Stimulated activated effector memory CD8-positive, alpha-beta T cell treated with anti-CD3 and anti-CD28 coated beads, Interleukin-12 subunit alpha, Interleukin-12 subunit beta, amount 100 ng/mL, for 72 hours (primary cell): ENCODE data around the gene ECSCR.
"Not testable (repeated sequence)": the region's sequence is repeated elsewhere in the genome, so short reads cannot be mapped to it uniquely, and the experiment has no call there.

Experiments used
- ATAC-seq: fragments of 150-1000 bp; cut with Tn5 transposase; 2 replicates; pipeline ENCODE4 v1.10.0; 2021
- DNase-seq, 2 donors: peaks; one replicate each; pipeline ENCODE4 v3.0.0; 2021 to 2022; ENCODE audit warnings: low spot score in 2 of 2
- H3K27ac Mint-ChIP-seq: one replicate; pipeline ENCODE4 v1.8.0; 2022; ENCODE audit warnings: mild to moderate bottlenecking, mixed read lengths
- H3K36me3 Mint-ChIP-seq: one replicate; pipeline ENCODE4 v1.8.0; 2022; ENCODE audit warnings: mild to moderate bottlenecking, mixed read lengths
- H3K4me1 Mint-ChIP-seq: one replicate; pipeline ENCODE4 v1.8.0; 2022; ENCODE audit warnings: mixed read lengths
- H3K4me3 Mint-ChIP-seq: one replicate; pipeline ENCODE4 v1.8.0; 2022; ENCODE audit warnings: mild to moderate bottlenecking, mixed read lengths
- H3K9me3 Mint-ChIP-seq: one replicate; pipeline ENCODE4 v1.8.0; 2022; ENCODE audit warnings: mixed read lengths

The ECSCR gene

DNA sequence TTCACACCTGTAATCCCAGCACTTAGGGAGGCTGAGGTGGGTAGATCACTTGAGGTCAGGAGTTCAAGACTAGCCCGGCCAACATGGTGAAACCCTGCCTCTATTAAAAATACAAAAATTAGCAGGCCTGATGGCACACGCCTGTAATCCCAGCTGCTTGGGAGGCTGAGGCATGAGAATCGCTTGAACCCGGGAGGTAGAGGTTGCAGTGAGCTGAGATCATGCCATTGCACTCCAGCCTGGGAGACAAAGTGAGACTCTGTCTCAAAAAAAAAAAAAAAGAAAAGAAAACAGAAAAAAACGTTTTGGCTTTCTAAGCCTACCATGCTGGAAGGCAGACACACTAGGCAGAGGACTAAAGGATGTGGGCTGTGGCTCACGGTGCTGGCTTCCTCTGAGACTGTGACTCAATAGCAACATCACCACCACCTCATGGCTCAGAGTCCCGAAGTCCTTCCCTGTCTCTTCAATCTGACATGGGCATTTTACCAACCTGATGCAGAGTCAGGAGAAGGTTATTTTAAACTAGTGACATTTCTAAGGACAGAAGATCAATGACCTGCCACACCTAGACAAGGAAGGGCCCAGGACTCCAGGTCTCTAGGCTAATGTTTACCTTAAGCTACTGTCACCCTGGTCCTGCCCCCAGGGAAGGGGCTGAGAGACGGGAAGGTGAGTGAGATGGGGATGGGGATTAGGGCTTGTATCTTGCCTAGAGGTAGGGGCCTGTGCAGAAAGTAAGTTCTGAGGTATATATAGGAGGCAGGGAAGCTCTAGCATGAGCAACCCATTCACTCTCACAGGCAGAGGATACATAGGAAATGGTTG lies 3.7 kb downstream of the ECSCR start:
- peak; percentile 95 for ATAC-seq
- Mint-ChIP-seq H3K36me3 (peaks cover 15% of the 10 kb centered on the region), H3K4me3 (peak overlapping the region; percentile 74), H3K4me1 (peaks cover 77% of the 10 kb centered on the region), H3K9me3 (no peaks in the 10 kb centered on the region), H3K27ac (peak overlapping the region; percentile 96)
- peak in 1 of 2 donors; percentile 80 for DNase-seq

DNA sequence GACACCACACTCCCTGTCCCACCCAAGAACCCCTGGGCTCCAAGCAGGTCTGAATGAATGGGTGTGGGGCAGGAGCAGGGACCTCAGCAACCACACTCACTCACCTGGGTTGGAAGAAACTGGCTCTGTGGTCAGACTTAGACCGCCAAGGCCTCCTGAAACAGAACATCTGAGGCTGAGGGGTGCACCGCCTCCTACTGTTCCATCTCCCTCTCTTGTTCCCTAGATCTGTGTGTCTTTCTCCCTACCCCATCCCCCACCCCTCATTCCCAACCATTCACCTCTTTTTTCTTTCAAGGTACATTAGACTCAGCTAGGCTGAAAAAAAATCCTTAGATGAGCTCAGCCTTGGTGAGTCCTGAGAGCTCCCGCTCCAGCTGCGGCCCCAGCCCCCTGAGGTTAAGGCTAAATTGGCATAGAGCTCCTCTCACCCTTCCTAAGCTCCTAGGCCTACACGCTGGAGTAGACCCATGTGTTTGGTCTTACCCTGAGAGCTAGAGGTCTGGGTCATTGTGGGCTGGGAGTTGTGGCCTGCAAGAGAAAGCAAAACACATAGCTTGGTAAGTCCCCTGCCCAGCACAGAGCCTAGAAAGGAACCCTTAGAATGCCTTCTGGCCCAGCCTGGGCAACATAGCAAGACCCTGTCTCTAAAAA lies 4.8 kb downstream of the ECSCR start:
- Mint-ChIP-seq H3K4me3 (peak overlapping the region; percentile 74), H3K9me3 (no peaks in the 10 kb centered on the region), H3K27ac (peak overlapping the region; percentile 96), H3K36me3 (peaks cover 18% of the 10 kb centered on the region), H3K4me1 (peaks cover 83% of the 10 kb centered on the region)
- ATAC-seq (peak; percentile 26), DNase-seq (no peak)

- no peaks in the 10 kb centered on the region for H3K9me3 Mint-ChIP-seq
- DNase-seq (no peak), ATAC-seq (no peak)
- peaks cover 18% of the 10 kb centered on the region for H3K36me3 Mint-ChIP-seq
- H3K27ac Mint-ChIP-seq: peak overlapping the region; percentile 96
- H3K4me1 Mint-ChIP-seq: peaks cover 83% of the 10 kb centered on the region
- H3K4me3 Mint-ChIP-seq: peak overlapping the region; percentile 74
These were observed 5.3 kb downstream of the ECSCR start for GRCh38 chr5:139457241-139457640.

DNA sequence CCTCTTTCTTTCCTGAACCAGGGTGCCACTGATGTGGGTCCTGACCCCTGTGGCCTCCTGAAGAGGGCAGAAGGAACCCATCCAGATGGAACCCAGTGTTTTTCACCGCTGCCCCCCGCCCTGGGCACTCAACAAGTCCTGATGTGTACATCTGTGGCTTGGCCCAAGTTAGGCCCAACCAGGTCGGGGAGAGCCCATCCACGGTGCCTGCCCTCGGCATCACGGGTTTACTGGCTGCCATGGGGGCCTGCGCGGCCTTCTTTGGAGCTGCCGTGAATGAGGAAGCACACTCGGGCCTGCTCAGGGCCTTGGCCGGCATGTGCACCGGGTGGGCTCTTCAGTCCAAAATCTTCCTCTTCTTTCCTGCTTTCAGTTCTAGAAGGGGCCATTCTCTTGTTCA lies 5.8 kb downstream of the ECSCR start:
- no peak for ATAC-seq
- peaks cover 81% of the 10 kb centered on the region for H3K4me1 Mint-ChIP-seq
- DNase-seq: no peak
- peak overlapping the region; percentile 96 for H3K27ac Mint-ChIP-seq
- no peak overlapping the region for H3K4me3 Mint-ChIP-seq
- H3K9me3 Mint-ChIP-seq: no peaks in the 10 kb centered on the region
- H3K36me3 Mint-ChIP-seq: peaks cover 18% of the 10 kb centered on the region

GRCh38 chr5:139454568-139455290 lies 7.8 kb downstream of the ECSCR start:
- no peak overlapping the region for H3K4me3 Mint-ChIP-seq
- peaks cover 18% of the 10 kb centered on the region for H3K36me3 Mint-ChIP-seq
- H3K4me1 Mint-ChIP-seq: peaks cover 61% of the 10 kb centered on the region
- DNase-seq: no peak
- H3K9me3 Mint-ChIP-seq: no peaks in the 10 kb centered on the region
- no peak for ATAC-seq
- H3K27ac Mint-ChIP-seq: peak overlapping the region; percentile 39

DNA sequence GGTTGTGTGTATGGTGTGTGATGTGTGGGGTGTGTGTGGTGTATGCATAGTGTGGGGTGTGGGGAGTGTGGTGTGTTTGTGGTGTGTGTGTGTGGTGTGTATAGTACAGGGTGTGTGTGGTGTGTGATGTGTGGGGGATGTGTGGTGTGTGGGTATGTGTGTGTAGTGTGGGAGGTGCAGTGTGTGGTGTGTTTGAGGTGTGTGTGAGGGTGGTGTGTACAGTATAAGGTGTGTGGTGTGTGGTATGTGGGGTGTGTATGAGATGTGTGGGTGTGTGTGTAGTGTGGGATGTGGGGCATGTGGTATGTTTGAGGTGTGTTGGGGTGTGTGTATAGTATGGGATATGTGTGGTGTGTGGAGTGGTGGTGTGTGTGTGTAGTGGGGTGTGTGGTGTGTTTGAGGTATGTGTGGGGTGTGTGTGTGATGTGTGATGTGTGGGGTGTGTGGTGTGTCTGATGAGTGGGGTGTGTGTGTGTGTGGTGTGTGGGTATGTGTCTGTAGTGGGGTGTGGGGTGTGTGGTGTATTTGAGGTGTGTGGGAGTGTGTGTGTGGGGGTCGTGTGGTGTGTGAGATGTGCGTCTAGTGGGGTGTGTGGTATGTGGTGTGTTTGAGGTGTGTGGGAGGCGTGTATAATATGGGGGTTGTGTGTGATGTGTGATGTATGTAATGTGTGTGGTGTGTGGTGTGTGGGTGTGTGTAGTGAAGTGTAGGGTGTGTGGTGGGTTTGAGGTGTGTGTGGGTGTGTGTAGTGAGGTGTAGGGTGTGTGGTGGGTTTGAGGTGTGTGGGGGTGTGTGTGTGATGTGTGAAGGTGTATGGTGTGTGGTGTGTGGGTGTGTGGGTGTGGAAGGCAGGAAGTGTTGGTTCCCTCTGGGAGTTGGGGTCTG lies 8.6 kb downstream of the ECSCR start:
- no peak overlapping the region for H3K4me3 Mint-ChIP-seq
- ATAC-seq (peak; percentile 22), DNase-seq (no peak)
- H3K27ac Mint-ChIP-seq: peak overlapping the region; percentile 39
- no peaks in the 10 kb centered on the region for H3K9me3 Mint-ChIP-seq
- H3K36me3 Mint-ChIP-seq: peaks cover 16% of the 10 kb centered on the region
- H3K4me1 Mint-ChIP-seq: peaks cover 56% of the 10 kb centered on the region

DNA sequence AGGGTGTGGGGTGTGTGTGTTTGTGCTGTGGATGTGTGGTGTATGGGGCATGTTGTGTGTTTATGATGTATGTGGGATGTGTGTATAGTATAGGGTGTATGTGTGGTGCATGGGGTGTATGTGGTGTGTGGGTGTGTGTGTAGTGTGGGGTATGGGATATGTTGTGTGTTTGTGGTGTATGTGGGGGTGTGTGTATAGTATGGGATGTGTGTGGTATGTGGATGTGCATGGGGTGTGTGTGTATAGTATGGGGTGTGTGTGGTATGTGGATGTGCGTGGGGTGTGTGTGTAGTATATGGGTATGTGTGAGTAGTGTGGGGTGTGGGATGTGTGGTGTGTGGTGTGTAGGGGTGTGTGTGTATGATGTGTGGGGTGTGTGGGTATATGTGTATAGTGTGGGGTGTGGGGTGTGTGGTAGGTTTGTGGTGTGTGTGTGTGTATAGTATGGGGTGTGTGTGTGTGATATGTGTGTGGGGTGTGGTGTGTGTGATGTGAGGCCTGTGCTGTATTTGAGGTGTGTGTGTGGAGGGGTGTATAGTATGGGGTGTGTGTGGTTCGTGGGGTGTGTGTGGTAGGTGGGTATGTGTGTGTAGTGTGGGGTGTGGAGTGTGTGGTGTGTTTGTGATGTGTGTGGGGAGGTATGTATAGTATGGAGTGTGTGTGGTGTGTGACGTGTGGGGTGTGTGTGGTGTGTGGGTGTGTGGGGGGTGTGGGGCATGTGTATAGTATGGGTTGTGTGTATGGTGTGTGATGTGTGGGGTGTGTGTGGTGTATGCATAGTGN lies 10.5 kb downstream of the ECSCR start:
- H3K9me3 Mint-ChIP-seq: no peaks in the 10 kb centered on the region
- ATAC-seq (no peak), DNase-seq (no peak)
- peaks cover 56% of the 10 kb centered on the region for H3K4me1 Mint-ChIP-seq
- H3K4me3 Mint-ChIP-seq: no peak overlapping the region
- H3K27ac Mint-ChIP-seq: no peak overlapping the region
- H3K36me3 Mint-ChIP-seq: peaks cover 18% of the 10 kb centered on the region

DNA sequence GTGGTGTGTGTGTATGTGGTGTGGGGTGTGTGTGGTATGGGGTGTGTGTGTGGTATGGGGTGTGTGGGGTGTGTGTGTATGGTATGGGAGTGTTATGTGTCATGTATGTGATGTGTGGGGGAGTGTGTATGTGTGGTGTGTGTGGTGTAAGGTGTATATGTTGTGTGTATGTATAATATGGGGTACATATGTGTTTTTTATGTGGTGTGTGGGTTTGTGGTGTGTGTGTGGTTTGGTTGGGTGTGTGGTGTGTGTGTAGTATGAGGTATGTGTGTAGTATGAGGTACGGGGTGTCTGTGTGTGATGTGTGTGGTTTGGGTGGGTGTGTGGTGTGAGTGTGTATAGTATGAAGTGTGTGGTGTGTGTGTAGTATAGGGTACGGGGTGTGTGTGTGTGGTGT lies 11.4 kb downstream of the ECSCR start:
- H3K4me1 Mint-ChIP-seq: peaks cover 56% of the 10 kb centered on the region
- DNase-seq (no peak), ATAC-seq (no peak)
- no peak overlapping the region for H3K27ac Mint-ChIP-seq
- no peak overlapping the region for H3K4me3 Mint-ChIP-seq
- H3K9me3 Mint-ChIP-seq: no peaks in the 10 kb centered on the region
- H3K36me3 Mint-ChIP-seq: peaks cover 25% of the 10 kb centered on the region

DNA sequence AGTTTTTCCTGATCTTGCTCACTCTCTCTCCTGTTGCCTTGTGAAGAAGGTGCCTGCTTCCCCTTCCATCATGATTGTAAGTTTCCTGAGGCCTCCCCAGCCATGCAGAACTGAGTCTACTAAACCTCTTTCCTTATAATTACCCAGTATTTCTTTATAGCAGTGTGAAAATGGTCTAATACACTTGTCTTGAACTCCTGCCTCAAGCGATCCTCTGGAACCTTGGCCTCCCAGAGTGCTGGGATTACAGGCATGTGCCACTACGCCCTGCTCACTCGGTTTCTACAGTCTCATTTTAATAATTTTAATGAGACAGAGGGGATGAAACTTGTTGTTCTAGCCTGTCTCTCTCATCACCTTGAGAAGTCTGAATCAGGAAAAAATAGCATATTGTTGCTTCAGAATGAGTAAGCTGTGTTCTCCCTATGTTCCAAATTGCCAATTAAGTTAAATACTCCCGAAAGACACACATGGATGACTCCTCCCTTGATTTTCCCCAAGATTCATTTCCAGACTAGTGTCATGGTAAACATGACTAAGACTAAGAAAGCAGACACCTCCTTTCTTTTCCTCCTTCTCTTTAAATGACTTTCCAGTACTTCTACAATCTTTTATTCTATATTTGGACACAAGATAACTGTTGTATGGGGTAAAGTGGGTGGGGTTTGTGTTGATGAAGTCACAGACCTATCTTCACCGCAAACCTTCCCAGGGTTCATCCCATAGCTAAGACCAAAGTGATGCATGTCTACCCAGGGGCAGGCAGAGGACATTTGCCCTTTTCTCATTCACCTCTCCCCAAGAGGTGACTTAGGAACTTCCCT lies 15.4 kb downstream of the ECSCR start:
- H3K4me1 Mint-ChIP-seq: peaks cover 68% of the 10 kb centered on the region
- peaks cover 12% of the 10 kb centered on the region for H3K36me3 Mint-ChIP-seq
- no peaks in the 10 kb centered on the region for H3K9me3 Mint-ChIP-seq
- ATAC-seq (peak; percentile 82), DNase-seq (peak in 1 of 2 donors; percentile 81)
- H3K27ac Mint-ChIP-seq: peak overlapping the region; percentile 98
- H3K4me3 Mint-ChIP-seq: peak overlapping the region; percentile 55

- DNase-seq: no peak
- no peak overlapping the region for H3K4me3 Mint-ChIP-seq
- H3K36me3 Mint-ChIP-seq: peaks cover 12% of the 10 kb centered on the region
- peaks cover 78% of the 10 kb centered on the region for H3K4me1 Mint-ChIP-seq
- no peaks in the 10 kb centered on the region for H3K9me3 Mint-ChIP-seq
- ATAC-seq: no peak
- peak overlapping the region; percentile 98 for H3K27ac Mint-ChIP-seq
These were observed 17.0 kb downstream of the ECSCR start for GRCh38 chr5:139445325-139446170.

DNA sequence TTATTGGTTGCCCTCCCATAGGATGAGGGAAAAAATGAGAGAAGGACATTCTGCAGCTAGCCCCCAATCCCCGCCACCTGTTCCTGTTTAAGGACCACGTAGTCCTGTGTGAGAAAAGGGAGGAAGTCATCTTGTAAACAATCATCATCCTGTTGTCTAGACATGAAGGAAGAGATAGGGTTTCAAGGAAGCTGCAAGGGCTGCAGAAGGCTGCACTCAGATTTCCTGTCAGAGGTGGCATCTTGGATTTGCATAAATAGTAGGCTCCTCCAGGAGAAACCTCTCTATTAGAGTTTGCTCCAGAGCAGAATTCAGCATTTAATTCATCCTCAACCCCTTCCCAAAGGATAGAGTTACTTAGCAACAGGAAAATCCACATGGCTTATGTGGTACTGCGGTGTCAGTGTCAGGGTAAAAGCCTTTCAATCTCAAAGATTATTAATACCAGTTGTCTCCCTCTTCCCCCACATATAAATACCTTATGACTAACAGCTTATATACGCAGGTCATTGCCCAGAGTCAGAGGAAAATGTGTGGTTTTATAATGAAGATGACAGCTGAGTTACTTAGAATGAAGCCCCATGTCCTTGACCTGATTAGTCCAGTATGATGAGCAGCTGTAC lies 18.6 kb downstream of the ECSCR start:
- Mint-ChIP-seq H3K4me1 (peaks cover 87% of the 10 kb centered on the region), H3K36me3 (peaks cover 18% of the 10 kb centered on the region), H3K27ac (peak overlapping the region; percentile 98), H3K9me3 (no peaks in the 10 kb centered on the region), H3K4me3 (no peak overlapping the region)
- ATAC-seq: peak; percentile 54
- no peak for DNase-seq

DNA sequence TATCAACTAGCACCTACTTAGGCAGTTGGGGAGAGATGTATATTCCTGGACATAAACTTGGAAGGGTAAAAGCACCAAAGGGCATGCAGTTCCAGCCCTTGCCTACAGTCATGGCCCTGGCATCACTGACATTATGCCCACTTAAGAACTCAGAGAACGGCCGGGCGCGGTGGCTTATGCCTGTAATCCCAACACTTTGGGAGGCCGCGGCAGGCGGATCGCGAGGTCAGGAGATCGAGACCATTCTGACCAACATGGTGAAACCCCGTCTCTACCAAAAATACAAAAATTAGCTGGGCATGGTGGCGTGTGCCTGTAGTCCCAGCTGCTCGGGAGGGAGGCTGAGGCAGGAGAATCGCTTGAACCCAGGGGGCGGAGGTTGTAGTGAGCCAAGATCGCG lies 22.1 kb downstream of the ECSCR start:
- not testable (repeated sequence) for H3K9me3 Mint-ChIP-seq, ATAC-seq, DNase-seq
- Mint-ChIP-seq H3K4me1 (peaks cover 70% of the 10 kb centered on the region), H3K36me3 (peaks cover 32% of the 10 kb centered on the region), H3K27ac (peak overlapping the region; percentile 100), H3K4me3 (peak overlapping the region; percentile 93)
